ENCODE data around the gene CDKL1. TPM values are rescaled to one million over a fixed set of nuclear protein-coding genes. Genes with fewer than 3 reads are reported as not detected.

CDKL1 gene
- total and polyA plus RNA-seq, 2 donors (not counting 3 experiments of a cell fraction or from before 2014, with no cell fraction given) = 2.6 to 9.7 TPM

- H3K79me2 ChIP-seq (ENCODE audit: control insufficient read depth, insufficient read depth, low read length) = no peaks in the 10 kb centered on the region
- no peak overlapping the region for H3K9ac ChIP-seq (replicated peaks; ENCODE audit: extremely low read depth, insufficient read depth, low read length)
- H4K20me1 ChIP-seq (replicated peaks; ENCODE audit: control insufficient read depth, extremely low read depth, insufficient read depth, low read length) = no peaks in the 10 kb centered on the region
- H3K27me3 ChIP-seq (ENCODE audit: control insufficient read depth in 2 of 2, insufficient read depth in 2 of 2, low read length in 2 of 2) = no peaks in the 10 kb centered on the region
- H2AFZ ChIP-seq (ENCODE audit: low read depth, low read length) = no peak overlapping the region
- ChIA-PET POLR2A (no interaction called here), CTCF (interaction anchor here (0.8 to 2.5 kb wide), 3 partner anchors 22 to 189 kb away, joined by 4 to 12 read pairs (median 7); partner anchors contain the start of gene MAP4K5)
- dilution Hi-C loops (cut with MboI; ENCODE audit: extremely low pct_ligation_motif_present, low sequenced_read_pairs) = no loop called here
- H3K36me3 ChIP-seq (ENCODE audit: control insufficient read depth in 2 of 2, extremely low read depth in 1 of 2, insufficient read depth in 2 of 2, low read length in 2 of 2) = no peaks in the 10 kb centered on the region
- H3K9me1 ChIP-seq (replicated peaks; ENCODE audit: control insufficient read depth, extremely low read depth, insufficient read depth, low read length) = no peaks in the 10 kb centered on the region
- no peak for DNase-seq (ENCODE audit: low read depth, low spot score)
- BruUV-seq (replicated peaks) = no TSS peak
- no peak overlapping the region for H3K4me2 ChIP-seq (ENCODE audit: insufficient read depth, low read length)
- intact Hi-C loops (cut with micrococcal nuclease) = no loop called here
- no peak overlapping the region for H3K4me3 ChIP-seq (replicated peaks in 1 of 3; ENCODE audit: insufficient read depth in 1 of 3, low read depth in 1 of 3, low read length in 3 of 3)
- no peaks in the 10 kb centered on the region for H3K9me3 ChIP-seq (replicated peaks; ENCODE audit: control insufficient read depth, insufficient read depth, low read length)
- no peak overlapping the region for H3K27ac ChIP-seq (ENCODE audit: insufficient read depth, low read depth, low read length)
- no peak for FAIRE-seq
- TF ChIP-seq MAX (IDR thresholded peaks at IDR 0.05; ENCODE audit: insufficient read depth, insufficient read length) = no peak
- peaks cover 27% of the 10 kb centered on the region for H3K4me1 ChIP-seq (ENCODE audit: control insufficient read depth, extremely low read depth, insufficient read depth, low read length)
These were observed 53.2 kb downstream of the CDKL1 start for GRCh38 chr14:50343434-50343833.

GRCh38 chr14:50342221-50343078, 54.2 kb downstream of the CDKL1 start:
- peak; percentile 91 for FAIRE-seq
- no peaks in the 10 kb centered on the region for H3K9me3 ChIP-seq (replicated peaks; ENCODE audit: control insufficient read depth, insufficient read depth, low read length)
- POLR2A ChIA-PET = no interaction called here

More at GRCh38 chr14:50342221-50343078, 54.2 kb downstream of the CDKL1 start:
- Histone ChIP-seq H3K9ac (replicated peaks; ENCODE audit: extremely low read depth, insufficient read depth, low read length) (no peak overlapping the region), H3K36me3 (ENCODE audit: control insufficient read depth in 2 of 2, extremely low read depth in 1 of 2, insufficient read depth in 2 of 2, low read length in 2 of 2) (no peaks in the 10 kb centered on the region), H3K27ac (ENCODE audit: insufficient read depth, low read depth, low read length) (no peak overlapping the region), H3K9me1 (replicated peaks; ENCODE audit: control insufficient read depth, extremely low read depth, insufficient read depth, low read length) (no peaks in the 10 kb centered on the region), H3K79me2 (ENCODE audit: control insufficient read depth, insufficient read depth, low read length) (no peaks in the 10 kb centered on the region), H3K27me3 (ENCODE audit: control insufficient read depth in 2 of 2, insufficient read depth in 2 of 2, low read length in 2 of 2) (no peaks in the 10 kb centered on the region), H3K4me1 (ENCODE audit: control insufficient read depth, extremely low read depth, insufficient read depth, low read length) (peaks cover 18% of the 10 kb centered on the region), H2AFZ (ENCODE audit: low read depth, low read length) (peak overlapping the region; percentile 37), H4K20me1 (replicated peaks; ENCODE audit: control insufficient read depth, extremely low read depth, insufficient read depth, low read length) (no peaks in the 10 kb centered on the region), H3K4me3 (replicated peaks in 1 of 3; ENCODE audit: insufficient read depth in 1 of 3, low read depth in 1 of 3, low read length in 3 of 3) (no peak overlapping the region), H3K4me2 (ENCODE audit: insufficient read depth, low read length) (peak overlapping the region; percentile 19)
- peak; percentile 84 for DNase-seq (ENCODE audit: low read depth, low spot score)
- BruUV-seq (replicated peaks) = no TSS peak
- dilution Hi-C loops (cut with MboI; ENCODE audit: extremely low pct_ligation_motif_present, low sequenced_read_pairs) = no loop called here
- intact Hi-C loops (cut with micrococcal nuclease) = no loop called here
- CTCF ChIA-PET = interaction anchor here (0.6 to 2.5 kb wide), 10 partner anchors 21 to 189 kb away, joined by 3 to 12 read pairs (median 4); partner anchors contain the start of genes CDKL1 and MAP4K5
- TF ChIP-seq GATA2 (IDR thresholded peaks at IDR 0.05; ENCODE audit: insufficient read depth, insufficient read length, low read depth, low read length) (peak; percentile 60), POLR2A (IDR thresholded peaks at IDR 0.05; ENCODE audit: low read depth, low read length) (no peak), CTCF (IDR thresholded peaks at IDR 0.05; ENCODE audit: extremely low read depth in 1 of 2, insufficient read depth in 1 of 2, low read depth in 1 of 2, low read length in 2 of 2) (peak in 1 of 2 donors; percentile 33)

Measured in endothelial cell of umbilical vein (primary cell).